Measurements from ENCODE around the gene PAM. TPM values are rescaled to one million over a fixed set of nuclear protein-coding genes. Genes with fewer than 3 reads are reported as not detected.

PAM gene
- total RNA-seq, 1 experiment from 2014 or later: 131 TPM

GRCh38 chr5:102770803-102771202 is 15.7 kb downstream of the PAM start:
- in situ Hi-C loops (cut with HindIII; ENCODE audit: low pct_unique_long_range_greater_than_20kb, low sequenced_read_pairs): no loop called here

GRCh38 chr5:102771435-102771834 is 16.3 kb downstream of the PAM start:
- no TSS peak for BruUV-seq (replicated peaks)
- Histone ChIP-seq H3K4me1 (ENCODE audit: control insufficient read depth, insufficient read depth, low read length) (no peaks in the 10 kb centered on the region), H3K4me3 (ENCODE audit: low read depth in 2 of 2, low read length in 2 of 2) (no peak overlapping the region), H3K9me3 (ENCODE audit: control insufficient read depth, insufficient read depth, low read depth, low read length) (no peaks in the 10 kb centered on the region; the same call in 1 of the 2 replicates), H3K27ac (ENCODE audit: low read length) (no peak overlapping the region), H3K36me3 (ENCODE audit: control insufficient read depth, insufficient read depth, low read length) (no peaks in the 10 kb centered on the region), H3K27me3 (ENCODE audit: control insufficient read depth, insufficient read depth, low read length) (no peaks in the 10 kb centered on the region)
- DNase-seq (ENCODE audit: low read depth, low spot score) (no peak), ATAC-seq (no peak)
- ChIA-PET POLR2A (no interaction called here), CTCF (no interaction called here)
- in situ Hi-C loops (cut with HindIII; ENCODE audit: low pct_unique_long_range_greater_than_20kb, low sequenced_read_pairs): no loop called here
- TF ChIP-seq CTCF (IDR thresholded peaks at IDR 0.05): no peak
- no peak for TF ChIP-seq SIN3A (IDR thresholded peaks at IDR 0.05; ENCODE audit: borderline replicate concordance, insufficient read depth, low read depth, low read length)
- TF ChIP-seq POLR2AphosphoS5 (IDR thresholded peaks at IDR 0.05; ENCODE audit: low read depth, low read length): no peak
- TF ChIP-seq REST (IDR thresholded peaks at IDR 0.05; ENCODE audit: insufficient read depth in 1 of 2, low read depth in 2 of 2, low read length in 1 of 2): no peak
- no peak for TF ChIP-seq TCF7L2 (IDR thresholded peaks at IDR 0.05; ENCODE audit: low read depth, low read length)
- intact Hi-C loops (cut with micrococcal nuclease; ENCODE audit: unreplicated experiment): no loop called here

More at GRCh38 chr5:102770803-102771202, 15.7 kb downstream of the PAM start:
- H3K27ac ChIP-seq (ENCODE audit: low read length): no peak overlapping the region
- H3K27me3 ChIP-seq (ENCODE audit: control insufficient read depth, insufficient read depth, low read length): no peaks in the 10 kb centered on the region
- H3K4me1 ChIP-seq (ENCODE audit: control insufficient read depth, insufficient read depth, low read length): no peaks in the 10 kb centered on the region
- H3K9me3 ChIP-seq (ENCODE audit: control insufficient read depth, insufficient read depth, low read depth, low read length): no peaks in the 10 kb centered on the region; the same call in 1 of the 2 replicates
- intact Hi-C loops (cut with micrococcal nuclease; ENCODE audit: unreplicated experiment): no loop called here
- H3K4me3 ChIP-seq (ENCODE audit: low read depth in 2 of 2, low read length in 2 of 2): no peak overlapping the region
- no peak for ATAC-seq
- TF ChIP-seq CTCF (IDR thresholded peaks at IDR 0.05) (no peak), POLR2AphosphoS5 (IDR thresholded peaks at IDR 0.05; ENCODE audit: low read depth, low read length) (no peak), TCF7L2 (IDR thresholded peaks at IDR 0.05; ENCODE audit: low read depth, low read length) (no peak), REST (IDR thresholded peaks at IDR 0.05; ENCODE audit: insufficient read depth in 1 of 2, low read depth in 2 of 2, low read length in 1 of 2) (no peak), SIN3A (IDR thresholded peaks at IDR 0.05; ENCODE audit: borderline replicate concordance, insufficient read depth, low read depth, low read length) (no peak)
- ChIA-PET CTCF (no interaction called here), POLR2A (no interaction called here)
- H3K36me3 ChIP-seq (ENCODE audit: control insufficient read depth, insufficient read depth, low read length): no peaks in the 10 kb centered on the region
- DNase-seq (ENCODE audit: low read depth, low spot score): no peak
- BruUV-seq (replicated peaks): no TSS peak

Measured in Panc1 (cell line).